ENCODE data around the gene ZMPSTE24.

The ZMPSTE24 gene

DNA sequence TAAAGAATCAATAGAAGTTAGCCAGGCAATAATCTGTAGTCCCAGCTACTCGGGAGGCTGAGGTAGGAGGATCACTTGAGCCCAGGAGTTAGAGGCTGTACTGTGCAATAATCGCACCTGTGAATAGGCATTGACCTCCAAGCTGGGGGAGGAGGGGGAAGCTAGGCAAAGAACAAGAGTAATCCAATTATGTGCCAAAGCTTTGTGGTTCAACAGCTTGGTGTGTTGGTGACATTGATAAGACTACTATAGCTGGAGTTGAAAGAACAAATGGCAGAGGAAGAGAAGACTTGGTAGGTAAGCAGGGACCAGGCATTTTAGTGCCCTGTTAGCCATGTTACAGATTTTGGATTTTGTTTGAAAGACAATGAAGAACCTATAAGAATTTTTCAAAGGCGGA, 12.3 kb upstream of the ZMPSTE24 start:
- H3K36me3 ChIP-seq (replicated peaks) = no peaks in the 10 kb centered on the region
- no peaks in the 10 kb centered on the region for H3K27me3 ChIP-seq (ENCODE audit: low read depth)
- H3K9me3 ChIP-seq = no peaks in the 10 kb centered on the region
- no peak for DNase-seq (ENCODE audit: low spot score in 2 of 2)
- in situ Hi-C loops (cut with MboI; ENCODE audit: low sequenced_read_pairs) = no loop called here
- H3K4me1 ChIP-seq = no peaks in the 10 kb centered on the region; the same call in 1 of the 2 replicates
- H3K4me3 ChIP-seq = no peak overlapping the region

DNA sequence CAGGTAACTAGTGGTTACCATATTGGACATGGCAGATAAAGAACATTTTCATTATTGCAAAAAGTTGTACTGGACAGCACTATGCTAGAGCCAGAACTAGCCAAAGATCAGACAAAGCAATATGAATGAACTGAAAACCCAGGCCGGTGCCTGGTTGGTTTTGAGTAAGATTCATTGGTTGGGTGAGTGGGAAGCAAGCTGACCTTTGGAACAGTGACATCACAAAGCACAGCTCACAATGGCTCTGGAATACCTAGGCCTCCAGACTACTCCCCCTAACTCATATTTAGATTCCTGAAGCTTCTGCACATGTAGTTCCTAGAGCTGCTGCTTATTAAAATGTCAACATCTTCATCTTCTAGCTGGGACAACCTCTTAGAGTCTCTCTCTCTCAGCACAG, 10.4 kb upstream of the ZMPSTE24 start, which contains the start of gene TMCO2:
TMCO2 (plus strand) TSS at position 283 of the 400 bp plus-strand sequence; CDS start at position 340, 57 bp downstream.
- Histone ChIP-seq H3K36me3 (replicated peaks) (no peaks in the 10 kb centered on the region), H3K9me3 (no peaks in the 10 kb centered on the region), H3K27me3 (ENCODE audit: low read depth) (no peaks in the 10 kb centered on the region), H3K4me1 (no peaks in the 10 kb centered on the region; the same call in 1 of the 2 replicates), H3K4me3 (no peak within 1 kb of the TSS)
- in situ Hi-C loops (cut with MboI; ENCODE audit: low sequenced_read_pairs) = no loop called here
- DNase-seq (ENCODE audit: low spot score in 2 of 2) = no peak

DNA sequence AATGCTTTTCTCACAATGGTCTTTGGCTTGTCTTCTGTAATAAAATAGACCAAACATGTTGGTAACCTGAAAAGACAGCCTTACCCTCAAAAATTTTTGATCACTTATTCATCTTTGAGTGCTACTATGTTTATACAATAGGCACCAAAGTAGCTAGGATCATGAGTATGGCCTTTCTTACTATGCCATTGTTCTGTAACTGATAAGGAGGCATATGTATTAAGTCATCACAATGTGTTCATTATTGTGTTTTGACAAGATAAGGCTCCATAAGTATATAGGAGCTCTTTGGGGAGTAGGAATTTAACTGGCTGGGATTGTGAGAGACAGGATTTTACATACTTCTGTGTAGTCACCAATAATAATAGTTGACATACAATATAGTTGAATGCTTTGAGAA, 9.6 kb upstream of the ZMPSTE24 start:
- Histone ChIP-seq H3K27me3 (ENCODE audit: low read depth) (no peaks in the 10 kb centered on the region), H3K9me3 (no peaks in the 10 kb centered on the region), H3K36me3 (replicated peaks) (no peaks in the 10 kb centered on the region), H3K4me3 (no peak overlapping the region), H3K4me1 (no peaks in the 10 kb centered on the region; the same call in 1 of the 2 replicates)
- in situ Hi-C loops (cut with MboI; ENCODE audit: low sequenced_read_pairs) = no loop called here
- no peak for DNase-seq (ENCODE audit: low spot score in 2 of 2)

DNA sequence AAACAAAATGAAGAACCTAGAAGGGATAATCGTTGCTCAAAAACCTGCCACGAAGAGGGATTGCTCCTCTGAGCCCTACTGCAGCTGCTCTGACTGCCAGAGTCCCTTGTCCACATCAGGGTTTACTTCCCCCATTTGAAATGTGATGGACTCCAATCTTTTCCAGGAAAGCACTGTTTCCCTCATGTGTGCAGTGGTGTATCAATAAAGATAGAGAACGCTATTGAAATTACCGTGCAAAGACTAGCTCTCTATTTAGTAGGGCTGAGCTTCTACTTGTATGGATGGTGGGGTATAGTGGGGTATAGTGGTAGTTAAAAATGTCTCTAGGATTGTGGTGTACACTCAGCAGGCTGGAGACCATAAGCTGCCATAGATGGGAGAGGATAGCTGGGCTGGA, 6.6 kb upstream of the ZMPSTE24 start:
- H3K4me3 ChIP-seq = no peak overlapping the region
- no peaks in the 10 kb centered on the region for H3K9me3 ChIP-seq
- no peaks in the 10 kb centered on the region for H3K27me3 ChIP-seq (ENCODE audit: low read depth)
- H3K4me1 ChIP-seq = peaks cover 5% of the 10 kb centered on the region
- in situ Hi-C loops (cut with MboI; ENCODE audit: low sequenced_read_pairs) = no loop called here
- DNase-seq (ENCODE audit: low spot score in 2 of 2) = no peak
- no peaks in the 10 kb centered on the region for H3K36me3 ChIP-seq (replicated peaks)

DNA sequence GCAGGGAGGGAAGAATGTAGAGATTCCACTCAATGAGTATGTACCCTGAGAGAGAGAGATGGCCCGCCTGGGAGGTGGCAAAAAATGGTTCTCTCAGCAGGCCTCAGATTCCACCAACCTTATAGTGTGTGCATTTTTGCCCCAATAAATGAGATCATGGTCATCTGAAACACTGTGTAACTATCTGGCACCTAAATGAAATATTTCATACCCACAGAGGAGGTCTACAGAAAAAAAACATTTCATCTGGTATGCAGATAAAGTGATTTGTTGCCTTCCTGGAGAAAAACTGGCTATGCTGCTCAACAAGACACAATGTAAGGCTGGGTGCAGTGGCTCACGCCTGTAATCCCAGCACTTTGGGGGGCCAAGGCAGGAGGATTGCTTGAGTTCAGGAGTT, 5.4 kb upstream of the ZMPSTE24 start:
- no peaks in the 10 kb centered on the region for H3K27me3 ChIP-seq (ENCODE audit: low read depth)
- in situ Hi-C loops (cut with MboI; ENCODE audit: low sequenced_read_pairs) = no loop called here
- H3K36me3 ChIP-seq (replicated peaks) = no peaks in the 10 kb centered on the region
- H3K4me3 ChIP-seq = no peak overlapping the region
- H3K9me3 ChIP-seq = no peaks in the 10 kb centered on the region
- H3K4me1 ChIP-seq = peaks cover 9% of the 10 kb centered on the region
- no peak for DNase-seq (ENCODE audit: low spot score in 2 of 2)

GRCh38 chr1:40255231-40255630, 2.8 kb upstream of the ZMPSTE24 start:
- in situ Hi-C loops (cut with MboI; ENCODE audit: low sequenced_read_pairs) = no loop called here
- no peak for DNase-seq (ENCODE audit: low spot score in 2 of 2)
- H3K36me3 ChIP-seq (replicated peaks) = peaks cover 10% of the 10 kb centered on the region
- H3K4me1 ChIP-seq = peaks cover 11% of the 10 kb centered on the region
- no peak overlapping the region for H3K4me3 ChIP-seq
- H3K27me3 ChIP-seq (ENCODE audit: low read depth) = no peaks in the 10 kb centered on the region
- no peaks in the 10 kb centered on the region for H3K9me3 ChIP-seq

DNA sequence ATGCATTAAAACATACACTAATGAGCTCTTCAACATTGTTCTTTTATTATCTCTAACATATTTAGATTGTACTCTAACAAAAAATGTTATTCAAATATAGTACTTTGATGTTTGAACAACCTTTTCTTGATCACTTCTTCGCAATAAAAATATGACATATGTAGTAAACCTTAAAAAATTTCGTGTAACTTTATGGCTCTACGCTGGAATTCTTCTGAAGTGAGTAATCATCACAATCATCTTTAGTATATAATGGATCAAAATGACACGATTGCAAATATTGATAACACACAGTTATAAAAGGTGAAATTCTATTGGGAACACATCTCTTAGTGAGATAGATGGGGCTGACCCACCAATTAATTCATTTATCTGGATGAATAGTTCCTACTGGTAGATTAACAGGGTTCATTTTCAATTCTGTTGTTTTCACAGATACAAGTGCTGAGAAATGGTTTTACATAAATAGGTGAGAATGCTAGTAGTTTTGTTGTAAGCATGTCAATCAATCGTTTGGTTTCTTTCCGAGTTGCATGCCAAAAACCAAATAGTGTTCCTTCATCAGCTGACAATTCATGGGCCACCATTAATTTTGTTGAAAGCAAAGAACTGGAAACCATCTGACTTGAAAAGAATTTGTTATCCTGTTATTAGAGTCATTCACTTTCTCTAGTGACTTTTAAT, 1.5 kb upstream of the ZMPSTE24 start:
- Histone ChIP-seq H3K4me1 (peaks cover 19% of the 10 kb centered on the region), H3K27me3 (ENCODE audit: low read depth) (no peaks in the 10 kb centered on the region), H3K36me3 (replicated peaks) (peaks cover 23% of the 10 kb centered on the region), H3K4me3 (peak overlapping the region; percentile 85), H3K9me3 (no peaks in the 10 kb centered on the region)
- no peak for DNase-seq (ENCODE audit: low spot score in 2 of 2)
- in situ Hi-C loops (cut with MboI; ENCODE audit: low sequenced_read_pairs) = no loop called here

- H3K36me3 ChIP-seq (replicated peaks) = peaks cover 31% of the 10 kb centered on the region
- H3K4me3 ChIP-seq = peak overlapping the region; percentile 85
- in situ Hi-C loops (cut with MboI; ENCODE audit: low sequenced_read_pairs) = no loop called here
- peak in 1 of 2 experiments; percentile 7 for DNase-seq (ENCODE audit: low spot score in 2 of 2)
- no peaks in the 10 kb centered on the region for H3K9me3 ChIP-seq
- peaks cover 19% of the 10 kb centered on the region for H3K4me1 ChIP-seq
- H3K27me3 ChIP-seq (ENCODE audit: low read depth) = no peaks in the 10 kb centered on the region
These were observed 736 bp upstream of the ZMPSTE24 start for GRCh38 chr1:40257313-40257687.

- Histone ChIP-seq H3K27me3 (ENCODE audit: low read depth) (no peaks in the 10 kb centered on the region), H3K36me3 (replicated peaks) (peaks cover 42% of the 10 kb centered on the region), H3K9me3 (no peaks in the 10 kb centered on the region), H3K4me1 (peaks cover 19% of the 10 kb centered on the region), H3K4me3 (peak overlapping the region; percentile 85)
- no peak for DNase-seq (ENCODE audit: low spot score in 2 of 2)
- in situ Hi-C loops (cut with MboI; ENCODE audit: low sequenced_read_pairs) = no loop called here
These were observed 371 bp downstream of the ZMPSTE24 start for GRCh38 chr1:40258445-40258769.

DNA sequence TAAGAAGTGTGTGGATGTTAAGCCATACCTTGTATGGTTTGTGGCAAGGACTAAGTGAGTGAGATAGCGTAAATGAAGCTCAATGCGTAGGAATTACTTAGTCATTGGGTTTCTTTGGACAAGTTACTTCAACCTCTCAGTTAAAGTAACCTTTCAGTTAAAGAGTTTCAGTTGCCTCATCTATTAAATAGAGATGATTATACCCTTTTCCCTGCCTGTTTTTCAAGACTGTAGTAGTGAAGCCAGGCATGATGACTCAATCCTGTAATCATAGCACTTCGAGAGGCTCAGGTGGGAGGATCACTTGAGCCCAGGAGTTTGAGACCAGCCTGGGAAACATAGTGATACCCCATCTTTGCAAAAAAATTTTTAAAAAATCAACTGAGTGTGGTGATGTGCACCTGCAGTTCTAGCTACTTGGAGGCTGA, 6.3 kb downstream of the ZMPSTE24 start:
- Histone ChIP-seq H3K4me3 (no peak overlapping the region), H3K27me3 (ENCODE audit: low read depth) (no peaks in the 10 kb centered on the region), H3K4me1 (peaks cover 10% of the 10 kb centered on the region), H3K9me3 (no peaks in the 10 kb centered on the region), H3K36me3 (replicated peaks) (peaks cover 75% of the 10 kb centered on the region)
- in situ Hi-C loops (cut with MboI; ENCODE audit: low sequenced_read_pairs) = no loop called here
- no peak for DNase-seq (ENCODE audit: low spot score in 2 of 2)

GRCh38 chr1:40265298-40265697, 7.3 kb downstream of the ZMPSTE24 start:
- H3K4me3 ChIP-seq = no peak overlapping the region
- H3K4me1 ChIP-seq = peaks cover 8% of the 10 kb centered on the region
- no peaks in the 10 kb centered on the region for H3K27me3 ChIP-seq (ENCODE audit: low read depth)
- H3K9me3 ChIP-seq = no peaks in the 10 kb centered on the region
- in situ Hi-C loops (cut with MboI; ENCODE audit: low sequenced_read_pairs) = no loop called here
- H3K36me3 ChIP-seq (replicated peaks) = peaks cover 79% of the 10 kb centered on the region
- DNase-seq (ENCODE audit: low spot score in 2 of 2) = no peak

GRCh38 chr1:40265919-40266318, 7.9 kb downstream of the ZMPSTE24 start:
- Histone ChIP-seq H3K27me3 (ENCODE audit: low read depth) (no peaks in the 10 kb centered on the region), H3K9me3 (no peaks in the 10 kb centered on the region), H3K4me3 (no peak overlapping the region), H3K36me3 (replicated peaks) (peaks cover 79% of the 10 kb centered on the region), H3K4me1 (peaks cover 1% of the 10 kb centered on the region; the same call in 1 of the 2 replicates)
- in situ Hi-C loops (cut with MboI; ENCODE audit: low sequenced_read_pairs) = no loop called here
- no peak for DNase-seq (ENCODE audit: low spot score in 2 of 2)

- H3K36me3 ChIP-seq (replicated peaks) = peaks cover 79% of the 10 kb centered on the region
- no peak for DNase-seq (ENCODE audit: low spot score in 2 of 2)
- H3K9me3 ChIP-seq = no peaks in the 10 kb centered on the region
- in situ Hi-C loops (cut with MboI; ENCODE audit: low sequenced_read_pairs) = no loop called here
- no peak overlapping the region for H3K4me3 ChIP-seq
- H3K27me3 ChIP-seq (ENCODE audit: low read depth) = no peaks in the 10 kb centered on the region
- H3K4me1 ChIP-seq = no peaks in the 10 kb centered on the region; the same call in 1 of the 2 replicates
These were observed 8.9 kb downstream of the ZMPSTE24 start for GRCh38 chr1:40266786-40267535.

DNA sequence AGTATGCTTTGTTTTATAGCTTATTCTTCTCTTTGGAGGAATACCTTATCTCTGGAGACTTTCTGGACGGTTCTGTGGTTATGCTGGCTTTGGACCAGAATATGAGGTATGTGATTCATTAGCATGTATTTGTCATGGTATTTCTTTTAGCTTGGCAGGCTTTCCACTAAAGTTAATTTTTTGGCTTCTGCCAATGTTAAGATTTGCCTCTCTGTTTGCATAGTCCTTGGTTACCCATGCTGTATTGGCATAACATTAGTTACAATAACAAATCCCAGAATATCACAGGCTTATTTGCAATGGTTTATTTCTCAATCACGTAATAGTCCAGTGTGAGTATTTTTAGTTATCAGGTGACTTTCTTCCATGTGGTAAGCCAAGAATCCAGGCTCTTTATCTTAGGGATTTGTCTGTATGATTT, 9.7 kb downstream of the ZMPSTE24 start:
- H3K9me3 ChIP-seq = no peaks in the 10 kb centered on the region
- H3K27me3 ChIP-seq (ENCODE audit: low read depth) = no peaks in the 10 kb centered on the region
- H3K36me3 ChIP-seq (replicated peaks) = peaks cover 79% of the 10 kb centered on the region
- H3K4me3 ChIP-seq = no peak overlapping the region
- no peak for DNase-seq (ENCODE audit: low spot score in 2 of 2)
- H3K4me1 ChIP-seq = no peaks in the 10 kb centered on the region; the same call in 1 of the 2 replicates
- in situ Hi-C loops (cut with MboI; ENCODE audit: low sequenced_read_pairs) = no loop called here
